Lung (tissue), 12 donors: ENCODE measurements around the gene CSTPP1. TPM values are rescaled to one million over a fixed set of nuclear protein-coding genes. Genes with fewer than 3 reads are reported as not detected.

Experiments used
- ATAC-seq: fragments of 200-7000 bp; cut with Tn5 transposase; one replicate; pipeline ENCODE4 v1.9.1; 2020; ENCODE audit warnings: moderate number of reproducible peaks; ENCODE audit not compliant: insufficient read depth, low FRiP score
- DNase-seq, 3 donors: peaks; one replicate each; pipeline ENCODE4 v3.0.0-alpha.2; 2013 to 2017
- H3K27ac ChIP-seq, 2 donors: one replicate each; pipeline ENCODE4 v1.5.1; 2013; ENCODE audit warnings: mild to moderate bottlenecking in 2 of 2, moderate library complexity in 2 of 2, control low read depth in 1 of 2, inconsistent platforms in 1 of 2, low read depth in 1 of 2, low read length in 1 of 2
- H3K27me3 ChIP-seq, 3 donors: one replicate each; pipeline ENCODE4 v1.5.1; 2013; ENCODE audit warnings: low read length in 2 of 3; ENCODE audit not compliant: control insufficient read depth in 3 of 3, insufficient read depth in 3 of 3
- H3K36me3 ChIP-seq, 4 donors: one replicate each; pipeline ENCODE4 v1.5.1; 2013; ENCODE audit warnings: low read length in 4 of 4, mild to moderate bottlenecking in 1 of 4, moderate library complexity in 1 of 4; ENCODE audit not compliant: control insufficient read depth in 4 of 4, insufficient read depth in 4 of 4
- H3K4me1 ChIP-seq, 5 donors: one replicate each; pipeline ENCODE4 v1.5.1; 2013; ENCODE audit warnings: low read length in 5 of 5, mild to moderate bottlenecking in 2 of 5, moderate library complexity in 1 of 5; ENCODE audit not compliant: control insufficient read depth in 5 of 5, insufficient read depth in 5 of 5
- H3K4me3 ChIP-seq: one replicate; pipeline ENCODE4 v1.5.1; 2013; ENCODE audit warnings: mild to moderate bottlenecking, control low read depth, moderate library complexity
- H3K9ac ChIP-seq, 2 donors: one replicate each; pipeline ENCODE4 v1.5.1; 2013; ENCODE audit warnings: low read length in 2 of 2, control low read depth in 1 of 2; ENCODE audit not compliant: insufficient read depth in 1 of 2
- H3K9me3 ChIP-seq, 4 donors: one replicate each; pipeline ENCODE4 v1.5.1; 2013; ENCODE audit warnings: low read length in 3 of 4, mild to moderate bottlenecking in 1 of 4, moderate library complexity in 1 of 4; ENCODE audit not compliant: control insufficient read depth in 4 of 4, insufficient read depth in 3 of 4
- CTCF ChIP-seq: IDR thresholded peaks from 2 replicates; pipeline ENCODE4 v1.5.1; 2012; ENCODE audit warnings: mild to moderate bottlenecking; ENCODE audit errors: control extremely low read depth, extremely low read depth
- WGBS, 2 donors: extraction: QIAGEN DNeasy Blood & Tissue Kit; methylation state at CpG; one replicate each; pipeline ENCODE4 v1.1.7; 2013; 5-methylcytosine and 5-hydroxymethylcytosine counted together
- polyA plus RNA-seq, 2 donors: library from polyadenylated mRNA; stranded (reverse); fragments of 200-250 nt; gene quantifications; one replicate each; pipeline ENCODE4 v1.2.1, GENCODE V29; 2013
- total RNA-seq, 2 donors: library from RNA; depleted of rRNA in 1 of 2; stranded (reverse); fragments of >200 nt in 1 of 2; gene quantifications; one replicate each; pipeline ENCODE4 v1.2.1, GENCODE V29; 2014 to 2021
- donor health status: control.
- donor health status: control.
- donor health status: Bipolar disorder and iron deficiency.
- donor health status: healthy.
- donor health status: DM: yes; HTN: yes; CAD: no.

CSTPP1 gene
- total and polyA plus RNA-seq, 4 donors: 26.0 to 45.8 (median 34.4) TPM

GRCh38 chr11:46900091-46900746 lies 36.3 kb upstream of the CSTPP1 start:
- H3K27me3 ChIP-seq: no peaks in the 10 kb centered on the region
- H3K36me3 ChIP-seq: peaks cover 0 to 33% (median 13%) of the 10 kb centered on the region in 4 donors
- no peaks in the 10 kb centered on the region for H3K9me3 ChIP-seq
- H3K9ac ChIP-seq: no peak overlapping the region
- DNase-seq: no peak
- 88 to 92% methylated on average over 13 of the region's 13 CpGs for WGBS, 2 donors
- H3K4me3 ChIP-seq: no peak overlapping the region
- H3K4me1 ChIP-seq: peaks cover 0 to 5% (median 0%) of the 10 kb centered on the region in 5 donors
- no peak for TF ChIP-seq CTCF
- no peak overlapping the region for H3K27ac ChIP-seq
- ATAC-seq: no peak

GRCh38 chr11:46901156-46901555 lies 35.4 kb upstream of the CSTPP1 start:
- ATAC-seq: no peak
- WGBS, 2 donors: 44 to 62% methylated on average over 3 of the region's 3 CpGs
- DNase-seq: no peak
- H3K9me3 ChIP-seq: no peaks in the 10 kb centered on the region
- no peak overlapping the region for H3K9ac ChIP-seq
- H3K36me3 ChIP-seq: peaks cover 0 to 26% (median 10%) of the 10 kb centered on the region in 4 donors
- H3K4me1 ChIP-seq: peaks cover 0 to 5% (median 0%) of the 10 kb centered on the region in 5 donors
- H3K27me3 ChIP-seq: no peaks in the 10 kb centered on the region
- H3K4me3 ChIP-seq: no peak overlapping the region
- no peak overlapping the region for H3K27ac ChIP-seq
- no peak for TF ChIP-seq CTCF

- no peak for ATAC-seq
Measured at GRCh38 chr11:46902694-46903093, 33.9 kb upstream of the CSTPP1 start.

More at GRCh38 chr11:46902694-46903093, 33.9 kb upstream of the CSTPP1 start:
- TF ChIP-seq CTCF: no peak
- WGBS, 2 donors: 78 to 85% methylated on average over 6 of the region's 6 CpGs
- Histone ChIP-seq H3K9ac (no peak overlapping the region), H3K36me3 (peaks cover 0 to 20% (median 10%) of the 10 kb centered on the region in 4 donors), H3K27ac (no peak overlapping the region), H3K4me1 (peaks cover 0 to 12% (median 2%) of the 10 kb centered on the region in 5 donors), H3K4me3 (no peak overlapping the region), H3K27me3 (no peaks in the 10 kb centered on the region), H3K9me3 (no peaks in the 10 kb centered on the region)
- no peak for DNase-seq
